ENCODE results near the gene C5orf15.

C5orf15 gene

DNA sequence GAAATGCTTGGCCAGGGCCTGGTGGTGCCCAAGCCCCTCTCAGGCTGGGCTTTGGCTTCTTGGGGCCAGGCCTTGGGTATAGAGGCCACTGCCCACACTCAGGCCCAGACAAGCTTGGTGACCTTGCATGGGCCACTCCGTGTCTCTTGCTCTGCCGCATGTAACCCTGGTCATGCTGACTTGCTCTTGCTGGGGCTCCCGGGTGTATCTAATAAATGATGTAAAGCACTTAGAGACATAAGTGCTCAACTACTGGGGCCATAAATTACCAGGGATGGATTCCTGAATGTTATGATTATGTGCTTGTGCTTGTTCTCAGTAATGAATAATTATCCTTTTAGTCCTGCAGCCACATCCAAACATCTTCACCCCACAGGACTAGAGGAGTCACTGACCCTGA, 54.0 kb downstream of the C5orf15 start:
- no peak for DNase-seq (ENCODE audit: low read depth)
- TF ChIP-seq CTCF (IDR thresholded peaks at IDR 0.05; ENCODE audit: control insufficient read depth, insufficient read depth, low read depth, low read length, missing control alignments) = no peak
- H3K4me3 ChIP-seq (ENCODE audit: control insufficient read depth, low read depth, low read length) = no peak overlapping the region

GRCh38 chr5:133913413-133914155, 54.8 kb downstream of the C5orf15 start:
- DNase-seq (ENCODE audit: low read depth) = no peak
- H3K4me3 ChIP-seq (ENCODE audit: control insufficient read depth, low read depth, low read length) = no peak overlapping the region
- no peak for TF ChIP-seq CTCF (IDR thresholded peaks at IDR 0.05; ENCODE audit: control insufficient read depth, insufficient read depth, low read depth, low read length, missing control alignments)

- TF ChIP-seq CTCF (IDR thresholded peaks at IDR 0.05; ENCODE audit: control insufficient read depth, insufficient read depth, low read depth, low read length, missing control alignments) = no peak
- H3K4me3 ChIP-seq (ENCODE audit: control insufficient read depth, low read depth, low read length) = no peak overlapping the region
- no peak for DNase-seq (ENCODE audit: low read depth)
Measured at GRCh38 chr5:133912951-133913350, 55.5 kb downstream of the C5orf15 start.

DNA sequence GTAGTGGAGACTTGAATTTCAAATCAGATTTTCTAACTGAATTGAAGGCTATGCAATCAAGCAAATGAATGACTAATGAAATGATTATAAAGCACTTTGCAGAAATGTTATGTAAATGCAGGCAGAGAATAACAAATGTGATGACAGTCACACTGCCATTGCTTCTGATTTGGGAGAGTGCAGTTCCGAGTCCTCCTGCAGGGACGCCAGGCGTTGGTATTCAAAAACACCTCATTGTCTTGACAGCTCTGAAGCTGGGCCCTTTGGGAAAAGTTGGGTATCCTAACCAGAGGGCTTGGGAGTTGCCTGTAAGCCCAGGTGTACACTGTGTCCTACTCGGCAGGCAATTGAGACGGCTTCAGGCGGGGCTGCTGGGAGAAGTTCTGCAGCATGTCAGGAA, 57.9 kb downstream of the C5orf15 start:
- DNase-seq (ENCODE audit: low read depth) = no peak
- TF ChIP-seq CTCF (IDR thresholded peaks at IDR 0.05; ENCODE audit: control insufficient read depth, insufficient read depth, low read depth, low read length, missing control alignments) = no peak

GRCh38 chr5:133909603-133910002, 58.8 kb downstream of the C5orf15 start:
- no peak overlapping the region for H3K4me3 ChIP-seq (ENCODE audit: control insufficient read depth, low read depth, low read length)
- no peak for TF ChIP-seq CTCF (IDR thresholded peaks at IDR 0.05; ENCODE audit: control insufficient read depth, insufficient read depth, low read depth, low read length, missing control alignments)
- no peak for DNase-seq (ENCODE audit: low read depth)

More for the DNA sequence above, 57.9 kb downstream of the C5orf15 start:
- H3K4me3 ChIP-seq (ENCODE audit: control insufficient read depth, low read depth, low read length) = no peak overlapping the region

DNA sequence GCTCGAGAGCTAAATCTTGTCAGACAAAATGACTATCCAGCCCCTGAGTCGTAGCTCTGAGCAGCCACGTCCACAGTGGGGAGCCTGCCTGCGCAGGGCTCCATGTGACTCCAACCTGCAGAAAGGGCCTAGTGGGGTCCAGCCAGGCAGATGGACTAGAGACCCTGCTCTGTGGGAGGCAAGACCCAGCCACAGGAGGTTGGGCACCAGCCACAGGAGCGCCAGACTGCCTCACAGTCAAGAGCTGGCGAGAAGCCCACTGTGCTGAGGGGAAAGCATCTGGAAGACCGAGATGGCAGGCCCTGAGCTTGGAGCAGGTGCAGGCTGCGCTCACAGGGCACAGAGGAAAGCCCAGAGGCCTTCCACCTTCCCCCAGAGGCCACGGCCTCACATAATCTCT, 61.4 kb downstream of the C5orf15 start:
- DNase-seq (ENCODE audit: low read depth) = no peak
- TF ChIP-seq CTCF (IDR thresholded peaks at IDR 0.05; ENCODE audit: control insufficient read depth, insufficient read depth, low read depth, low read length, missing control alignments) = no peak

More for the DNA sequence above, 61.4 kb downstream of the C5orf15 start:
- no peak overlapping the region for H3K4me3 ChIP-seq (ENCODE audit: control insufficient read depth, low read depth, low read length)

Data from AG09309 (cell line).